Fibroblast of lung (primary cell): ENCODE results near the gene CPXM1.

Experiments used
- CTCF ChIP-seq, 2 donors: IDR thresholded peaks in 1 of 2; conservative IDR thresholded peaks in 1 of 2; 1 replicate in 1 of 2; 2 replicates in 1 of 2; pipeline ENCODE4 v1.5.1; 2011 to 2012; ENCODE audit warnings: low read length in 2 of 2, control low read depth in 1 of 2, inconsistent platforms in 1 of 2, low read depth in 1 of 2, mild to moderate bottlenecking in 1 of 2
- EZH2 ChIP-seq: IDR thresholded peaks from 2 replicates; pipeline ENCODE4 v1.5.1; 2012; ENCODE audit warnings: low read length, control low read depth, mild to moderate bottlenecking; ENCODE audit errors: missing control alignments

- no peak for TF ChIP-seq CTCF (conservative IDR thresholded peaks at IDR 0.05 in 1 of 2, IDR thresholded peaks at IDR 0.05 in 1 of 2; ENCODE audit: low read depth in 1 of 2, low read length in 2 of 2)
- peak; percentile 71 for TF ChIP-seq EZH2
Observed at GRCh38 chr20:2800521-2801285, at the start of gene CPXM1.
